IMR-90 (cell line): ENCODE data around the gene SPATA21. TPM values are rescaled to one million over a fixed set of nuclear protein-coding genes. Genes with fewer than 3 reads are reported as not detected.
A peak's percentile ranks its signal among the peaks of the same experiment; 100 is the strongest.

Experiments
- ATAC-seq: fragments of 200-7000 bp; cut with Tn5 transposase; 2 replicates; pipeline ENCODE4 v1.9.1; 2020; ENCODE audit warnings: low read depth, mild to moderate bottlenecking, moderate library complexity
- BruUV-seq: library from RNA; stranded (reverse); fragments of 400-500 nt; replicated peaks from 2 replicates; lab custom pipeline; 2021; lab: Mats Ljungman, UMichigan
- CTCF ChIA-PET: fragments of 300-600 bp; formaldehyde crosslinking; extraction: SDS; loops from one replicate; lab custom pipeline; 2021; ENCODE audit warnings: antibody characterized with exemption; lab: Yijun Ruan, JAX
- POLR2A ChIA-PET: fragments of 300-600 bp; sonication (Branson Sonifier 250); formaldehyde crosslinking; loops from one replicate; lab custom pipeline; 2022; ENCODE audit warnings: antibody characterized with exemption; ENCODE audit not compliant: unreplicated experiment; lab: Charles Lee
- DNase-seq: peaks from one replicate; pipeline ENCODE4 v3.0.0; 2013
- H2AFZ ChIP-seq: replicated peaks from 2 replicates; pipeline ENCODE3; 2013; ENCODE audit warnings: low read length, mild to moderate bottlenecking; ENCODE audit not compliant: poor library complexity
- H2AK5ac ChIP-seq: 2 replicates; pipeline ENCODE4 v1.6.1; 2013; ENCODE audit warnings: low read depth, low read length, inconsistent platforms
- H2AK9ac ChIP-seq: replicated peaks from 2 replicates; pipeline ENCODE3; 2013; ENCODE audit warnings: mild to moderate bottlenecking, low read depth, low read length, moderate library complexity; ENCODE audit not compliant: poor library complexity
- H2BK120ac ChIP-seq: 2 replicates; pipeline ENCODE4 v1.6.1; 2013; ENCODE audit warnings: low read depth, low read length, inconsistent platforms
- H2BK15ac ChIP-seq: 3 replicates; pipeline ENCODE4 v1.6.1; 2013; ENCODE audit warnings: low read depth, low read length, inconsistent platforms
- H2BK20ac ChIP-seq: 2 replicates; pipeline ENCODE4 v1.6.1; 2013; ENCODE audit warnings: low read depth, mild to moderate bottlenecking, inconsistent platforms, low read length, moderate library complexity
- H2BK5ac ChIP-seq: 2 replicates; pipeline ENCODE4 v1.6.1; 2013; ENCODE audit warnings: mild to moderate bottlenecking, low read depth, low read length, inconsistent platforms; ENCODE audit not compliant: poor library complexity, severe bottlenecking
- H3K14ac ChIP-seq: replicated peaks from 2 replicates; pipeline ENCODE4 v1.6.1; 2013; ENCODE audit warnings: low read depth, low read length, inconsistent platforms
- H3K18ac ChIP-seq: 2 replicates; pipeline ENCODE4 v1.6.1; 2013; ENCODE audit warnings: low read depth, low read length, control low read depth
- H3K23ac ChIP-seq: 2 replicates; pipeline ENCODE4 v1.6.1; 2013; ENCODE audit warnings: low read depth, low read length, inconsistent platforms
- H3K27ac ChIP-seq: 2 replicates; pipeline ENCODE4 v1.5.1; 2013; ENCODE audit warnings: mild to moderate bottlenecking, control low read depth, low read length; ENCODE audit not compliant: insufficient read depth
- H3K27me3 ChIP-seq: 2 replicates; pipeline ENCODE4 v1.6.1; 2013; ENCODE audit warnings: low read length; ENCODE audit not compliant: control insufficient read depth, insufficient read depth
- H3K36me3 ChIP-seq: 2 replicates; pipeline ENCODE4 v1.6.1; 2013; ENCODE audit warnings: low read length, mixed read lengths; ENCODE audit not compliant: control insufficient read depth, insufficient read depth
- H3K4ac ChIP-seq: 2 replicates; pipeline ENCODE4 v1.6.1; 2013; ENCODE audit warnings: low read depth, low read length, inconsistent platforms
- H3K4me1 ChIP-seq: 2 replicates; pipeline ENCODE4 v1.6.1; 2013; ENCODE audit warnings: low read length, mixed read lengths; ENCODE audit not compliant: control insufficient read depth, insufficient read depth
- H3K4me2 ChIP-seq: 2 replicates; pipeline ENCODE4 v1.6.1; 2013; ENCODE audit warnings: low read depth, mild to moderate bottlenecking, control low read depth, low read length, moderate library complexity
- H3K4me3 ChIP-seq: 2 replicates; pipeline ENCODE4 v1.5.1; 2013; ENCODE audit warnings: low read depth, mild to moderate bottlenecking, control low read depth, low read length, moderate library complexity; ENCODE audit not compliant: insufficient read depth
- H3K56ac ChIP-seq: 2 replicates; pipeline ENCODE4 v1.6.1; 2013; ENCODE audit warnings: low read length, inconsistent platforms; ENCODE audit not compliant: insufficient read depth; ENCODE audit errors: extremely low read depth
- H3K79me1 ChIP-seq, 2 experiments: 2 replicates each; pipeline ENCODE4 v1.6.1; 2013; ENCODE audit warnings: low read length in 2 of 2, inconsistent platforms in 1 of 2, low read depth in 1 of 2
- H3K9ac ChIP-seq: 2 replicates; pipeline ENCODE4 v1.6.1; 2013; ENCODE audit warnings: low read depth, low read length, control low read depth
- H3K9me1 ChIP-seq: 2 replicates; pipeline ENCODE4 v1.6.1; 2013; ENCODE audit warnings: low read length, inconsistent platforms; ENCODE audit not compliant: insufficient read depth
- H3K9me3 ChIP-seq: 2 replicates; pipeline ENCODE4 v1.6.1; 2013; ENCODE audit warnings: low read length; ENCODE audit not compliant: control insufficient read depth, insufficient read depth
- H4K20me1 ChIP-seq: 2 replicates; pipeline ENCODE4 v1.6.1; 2013; ENCODE audit warnings: low read length, inconsistent platforms; ENCODE audit not compliant: insufficient read depth
- H4K5ac ChIP-seq: 2 replicates; pipeline ENCODE4 v1.6.1; 2013; ENCODE audit warnings: mild to moderate bottlenecking, low read depth, low read length, control low read depth
- H4K8ac ChIP-seq, 2 experiments: 2 replicates each; pipeline ENCODE4 v1.6.1; 2013; ENCODE audit warnings: low read depth in 2 of 2, low read length in 2 of 2, control low read depth in 1 of 2, inconsistent platforms in 1 of 2
- H4K91ac ChIP-seq: 2 replicates; pipeline ENCODE4 v1.6.1; 2013; ENCODE audit warnings: low read depth, low read length, inconsistent platforms; ENCODE audit not compliant: insufficient read depth
- BHLHE40 ChIP-seq: fragments of 150-350 bp; IDR thresholded peaks from 2 replicates; pipeline ENCODE4 v1.6.1; 2016; ENCODE audit warnings: mild to moderate bottlenecking, low read depth, low read length
- CEBPB ChIP-seq: IDR thresholded peaks from 2 replicates; pipeline ENCODE4 v1.6.1; 2012; ENCODE audit warnings: low read depth, low read length, improper control_type of control experiment
- CHD1 ChIP-seq: IDR thresholded peaks from 2 replicates; pipeline ENCODE4 v1.6.1; 2012; ENCODE audit warnings: low read depth, low read length, improper control_type of control experiment
- ELK1 ChIP-seq: fragments of 150-350 bp; IDR thresholded peaks from 2 replicates; pipeline ENCODE4 v1.6.1; 2016; ENCODE audit warnings: low read depth, mild to moderate bottlenecking, low read length, moderate library complexity, borderline replicate concordance
- FOS ChIP-seq: fragments of 150-350 bp; IDR thresholded peaks from 2 replicates; pipeline ENCODE4 v1.6.1; 2016; ENCODE audit warnings: low read depth, low read length
- MAFK ChIP-seq: IDR thresholded peaks from 2 replicates; pipeline ENCODE4 v1.6.1; 2012; ENCODE audit warnings: low read depth, low read length, improper control_type of control experiment
- MXI1 ChIP-seq: IDR thresholded peaks from 2 replicates; pipeline ENCODE4 v1.6.1; 2012; ENCODE audit warnings: low read depth, mild to moderate bottlenecking, low read length, moderate library complexity, borderline replicate concordance
- NFE2L2 ChIP-seq: fragments of 150-350 bp; IDR thresholded peaks from 2 replicates; pipeline ENCODE4 v1.6.1; 2016; ENCODE audit warnings: low read depth, mild to moderate bottlenecking, low read length
- POLR2A ChIP-seq: IDR thresholded peaks from 2 replicates; pipeline ENCODE4 v1.6.1; 2012; ENCODE audit warnings: mild to moderate bottlenecking, low read depth, low read length
- RAD21 ChIP-seq: IDR thresholded peaks from 2 replicates; pipeline ENCODE4 v1.6.1; 2012; ENCODE audit warnings: low read length, improper control_type of control experiment
- RFX5 ChIP-seq: IDR thresholded peaks from 2 replicates; pipeline ENCODE4 v1.8.0; 2012; ENCODE audit warnings: low read depth, mild to moderate bottlenecking, low read length, moderate library complexity
- SMC3 ChIP-seq: fragments of 150-350 bp; IDR thresholded peaks from 2 replicates; pipeline ENCODE4 v1.6.1; 2016; ENCODE audit warnings: low read depth, mild to moderate bottlenecking, antibody characterized with exemption, low read length, moderate library complexity
- WGBS, 2 experiments: methylation state at CpG; one replicate each; pipeline versions ENCODE4 v1.1.5 to v1.1.7; 2013; ENCODE audit warnings: missing lambda C conversion rate in 2 of 2; ENCODE audit not compliant: insufficient read length in 1 of 2; ENCODE audit errors: extremely low coverage in 2 of 2; 5-methylcytosine and 5-hydroxymethylcytosine counted together
- dilution Hi-C: fragments of 300-500 bp; cut with HindIII; formaldehyde crosslinking; loops from one replicate; pipeline ENCODE4 v1.14.3; 2018; ENCODE audit warnings: low sequenced_read_pairs; ENCODE audit not compliant: unreplicated experiment
- in situ Hi-C: fragments of 300-500 bp; cut with MboI; formaldehyde crosslinking; loops from 3 replicates; pipeline ENCODE4 v1.14.3; 2019; ENCODE audit warnings: low sequenced_read_pairs, inconsistent platforms, mixed read lengths
- intact Hi-C: fragments of 100-400 bp; cut with micrococcal nuclease; formaldehyde crosslinking; loops from 2 replicates; pipeline ENCODE4 v1.10.0; 2022
- polyA plus RNA-seq, 3 experiments: library from polyadenylated mRNA; depleted of rRNA; stranded (reverse); fragments of >200 nt; gene quantifications; 2 replicates each; pipeline ENCODE4 v1.2.3, GENCODE V29; 2012; ENCODE audit warnings: low replicate concordance in 1 of 3
- total RNA-seq: library from RNA; depleted of rRNA; stranded (reverse); fragments of >200 nt; gene quantifications from 2 replicates; pipeline ENCODE4 v1.2.3, GENCODE V29; 2012
- TF ChIP-seq, protein P1 (sequence below): conservative IDR thresholded peaks from 2 replicates; pipeline ENCODE4 v1.5.1; 2012; ENCODE audit warnings: mild to moderate bottlenecking, low read depth, low read length, improper control_type of control experiment
- TF ChIP-seq, protein P2 (sequence below): fragments of 150-350 bp; IDR thresholded peaks from 2 replicates; pipeline ENCODE4 v1.6.1; 2017; ENCODE audit warnings: mild to moderate bottlenecking, antibody characterized with exemption, low read length, low read depth

The SPATA21 gene
- total and polyA plus RNA-seq, 2 of the 4 experiments (the other 2 are of a cell fraction), result not detected

GRCh38 chr1:16378443-16378842, 58.8 kb downstream of the SPATA21 start:
- H4K5ac ChIP-seq, result no peak overlapping the region
- H3K27ac ChIP-seq, result no peak overlapping the region
- 90% methylated on average over 5 of the region's 7 CpGs; no CpG with 5 or more reads in 1 of the 2 experiments for WGBS, 2 experiments

More at GRCh38 chr1:16378443-16378842, 58.8 kb downstream of the SPATA21 start:
- no peak overlapping the region for H2BK5ac ChIP-seq
- no peaks in the 10 kb centered on the region for H3K9me3 ChIP-seq
- peaks cover 29% of the 10 kb centered on the region for H3K4me1 ChIP-seq
- POLR2A ChIA-PET, result no interaction called here
- H4K20me1 ChIP-seq, result peaks cover 54% of the 10 kb centered on the region
- no peaks in the 10 kb centered on the region for H3K27me3 ChIP-seq
- in situ Hi-C loops, result no loop called here
- no peak for TF ChIP-seq RFX5
- TF ChIP-seq CEBPB, result no peak
- no peak for TF ChIP-seq CHD1
- no peak for TF ChIP-seq MAFK
- TF ChIP-seq SMC3, result no peak
- no peak for TF ChIP-seq POLR2A
- TF ChIP-seq BHLHE40, result no peak
- no peak for TF ChIP-seq FOS
- no peak for TF ChIP-seq ELK1
- TF ChIP-seq RAD21, result no peak
- TF ChIP-seq NFE2L2, result no peak
- TF ChIP-seq MXI1, result no peak
- TF ChIP-seq, protein P1, sequence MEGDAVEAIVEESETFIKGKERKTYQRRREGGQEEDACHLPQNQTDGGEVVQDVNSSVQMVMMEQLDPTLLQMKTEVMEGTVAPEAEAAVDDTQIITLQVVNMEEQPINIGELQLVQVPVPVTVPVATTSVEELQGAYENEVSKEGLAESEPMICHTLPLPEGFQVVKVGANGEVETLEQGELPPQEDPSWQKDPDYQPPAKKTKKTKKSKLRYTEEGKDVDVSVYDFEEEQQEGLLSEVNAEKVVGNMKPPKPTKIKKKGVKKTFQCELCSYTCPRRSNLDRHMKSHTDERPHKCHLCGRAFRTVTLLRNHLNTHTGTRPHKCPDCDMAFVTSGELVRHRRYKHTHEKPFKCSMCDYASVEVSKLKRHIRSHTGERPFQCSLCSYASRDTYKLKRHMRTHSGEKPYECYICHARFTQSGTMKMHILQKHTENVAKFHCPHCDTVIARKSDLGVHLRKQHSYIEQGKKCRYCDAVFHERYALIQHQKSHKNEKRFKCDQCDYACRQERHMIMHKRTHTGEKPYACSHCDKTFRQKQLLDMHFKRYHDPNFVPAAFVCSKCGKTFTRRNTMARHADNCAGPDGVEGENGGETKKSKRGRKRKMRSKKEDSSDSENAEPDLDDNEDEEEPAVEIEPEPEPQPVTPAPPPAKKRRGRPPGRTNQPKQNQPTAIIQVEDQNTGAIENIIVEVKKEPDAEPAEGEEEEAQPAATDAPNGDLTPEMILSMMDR, result no peak
- TF ChIP-seq, protein P2, sequence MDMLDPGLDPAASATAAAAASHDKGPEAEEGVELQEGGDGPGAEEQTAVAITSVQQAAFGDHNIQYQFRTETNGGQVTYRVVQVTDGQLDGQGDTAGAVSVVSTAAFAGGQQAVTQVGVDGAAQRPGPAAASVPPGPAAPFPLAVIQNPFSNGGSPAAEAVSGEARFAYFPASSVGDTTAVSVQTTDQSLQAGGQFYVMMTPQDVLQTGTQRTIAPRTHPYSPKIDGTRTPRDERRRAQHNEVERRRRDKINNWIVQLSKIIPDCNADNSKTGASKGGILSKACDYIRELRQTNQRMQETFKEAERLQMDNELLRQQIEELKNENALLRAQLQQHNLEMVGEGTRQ, result no peak
- DNase-seq (no peak), ATAC-seq (no peak)
- H3K9me1 ChIP-seq, result peaks cover 23% of the 10 kb centered on the region
- CTCF ChIA-PET, result no interaction called here
- H3K4ac ChIP-seq, result 0 out of 2 replicates have a peak overlapping the region, but pooled peaks have one; percentile 23
- no peak overlapping the region for H3K9ac ChIP-seq
- no peak overlapping the region for H3K23ac ChIP-seq
- peaks cover 6 to 65% of the 10 kb centered on the region in 2 experiments for H3K79me1 ChIP-seq
- no peak overlapping the region for H2BK120ac ChIP-seq
- no peak overlapping the region for H2AFZ ChIP-seq
- H4K8ac ChIP-seq, result no peak overlapping the region
- no peak overlapping the region for H3K56ac ChIP-seq
- dilution Hi-C loops, result no loop called here
- BruUV-seq, result no TSS peak
- intact Hi-C loops, result no loop called here
- no peaks in the 10 kb centered on the region for H3K36me3 ChIP-seq
- H3K4me2 ChIP-seq, result no peak overlapping the region
- H2BK15ac ChIP-seq, result no peak overlapping the region
- no peak overlapping the region for H3K18ac ChIP-seq
- no peak overlapping the region for H3K4me3 ChIP-seq
- no peak overlapping the region for H2AK9ac ChIP-seq
- peak overlapping the region; percentile 58 for H2AK5ac ChIP-seq
- H3K14ac ChIP-seq, result no peak overlapping the region
- no peak overlapping the region for H2BK20ac ChIP-seq
- no peak overlapping the region for H4K91ac ChIP-seq
